Smooth muscle cell of the brain vasculature (primary cell): ENCODE results near the gene PTPRH.
"Not testable (repeated sequence)": the region's sequence is repeated elsewhere in the genome, so short reads cannot be mapped to it uniquely, and the experiment has no call there.

ENCODE experiments used
- DNase-seq: peaks from one replicate; pipeline ENCODE4 v3.0.0-alpha.2; 2012; ENCODE audit warnings: low read depth, low spot score

The PTPRH gene

DNA sequence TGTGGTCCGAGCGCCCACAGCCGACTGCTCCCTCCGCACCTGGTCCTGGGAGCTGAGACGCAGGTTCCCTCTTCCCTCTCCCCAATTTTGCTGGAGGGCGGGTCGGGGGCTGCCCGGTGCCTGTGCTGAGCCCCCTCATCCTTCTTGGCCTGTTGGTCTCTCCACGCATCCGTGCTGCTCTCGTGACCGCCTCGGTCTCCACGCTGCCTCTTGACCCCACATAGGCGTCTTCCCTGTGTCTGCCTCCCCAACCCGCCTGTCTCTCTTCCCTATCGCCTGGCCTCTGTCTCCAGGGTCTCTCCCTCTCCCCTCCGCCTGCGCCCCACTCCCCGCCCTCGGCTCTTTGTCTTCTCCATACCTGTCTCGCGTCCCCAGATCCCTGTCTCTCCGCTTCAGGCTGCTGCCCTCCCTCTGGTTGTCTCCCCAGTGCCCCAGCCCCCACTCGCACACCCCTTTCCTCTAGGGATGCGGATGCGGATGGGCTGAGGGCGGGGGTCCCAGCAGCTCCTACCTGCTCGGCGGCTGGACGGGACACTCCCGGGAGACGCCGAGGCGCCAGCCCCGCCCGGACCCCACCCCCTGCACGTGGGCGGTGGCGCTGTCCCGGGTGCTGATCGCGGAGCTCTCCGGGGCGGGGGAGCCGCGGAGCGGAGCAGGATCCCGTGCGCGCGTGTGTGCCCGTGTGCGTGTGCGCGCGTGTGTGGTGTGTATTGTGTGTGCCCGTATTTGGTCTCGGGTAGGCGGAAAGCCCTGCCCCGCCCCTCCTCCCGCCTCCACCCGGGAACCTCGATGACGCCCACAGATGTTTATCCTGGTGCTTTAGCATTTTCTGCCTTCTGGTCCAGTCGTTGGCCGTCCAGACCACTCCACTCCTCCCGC, 29.5 kb downstream of the PTPRH start, which contains the start of gene SYT5:
Gene SYT5, minus strand, starts transcription at position 684 of the 879 bp plus-strand sequence. CDS start 1,248 bp downstream, outside the sequence.
- no peak for DNase-seq

- DNase-seq = no peak
Observed at GRCh38 chr19:55178781-55179599, 30.3 kb downstream of the PTPRH start.

DNA sequence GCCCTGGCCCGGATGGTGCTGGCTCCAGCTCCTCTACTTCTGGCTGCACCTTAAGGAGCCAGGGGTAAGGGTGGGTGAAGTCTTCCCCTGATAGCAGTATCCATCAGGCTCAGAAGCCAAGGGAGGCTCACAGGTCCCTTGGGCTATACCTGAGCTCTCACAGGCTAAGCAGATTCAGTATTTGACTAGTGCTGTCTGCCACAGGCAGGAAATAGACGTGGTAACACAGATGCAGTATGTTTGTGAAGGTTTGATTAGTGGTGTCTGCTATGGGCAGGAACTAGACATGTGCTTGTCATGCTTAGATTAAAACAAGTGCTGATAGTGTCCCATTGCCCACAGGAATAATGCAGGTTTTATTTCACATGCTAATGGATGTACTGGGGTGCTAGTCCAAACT, 33.2 kb downstream of the PTPRH start:
- DNase-seq = no peak

- no peak for DNase-seq
Observed at GRCh38 chr19:55175117-55175867, 34.0 kb downstream of the PTPRH start.

GRCh38 chr19:55174425-55175116, 34.7 kb downstream of the PTPRH start:
- DNase-seq = no peak

- DNase-seq = no peak
Observed at GRCh38 chr19:55173714-55174409, 35.4 kb downstream of the PTPRH start.

DNA sequence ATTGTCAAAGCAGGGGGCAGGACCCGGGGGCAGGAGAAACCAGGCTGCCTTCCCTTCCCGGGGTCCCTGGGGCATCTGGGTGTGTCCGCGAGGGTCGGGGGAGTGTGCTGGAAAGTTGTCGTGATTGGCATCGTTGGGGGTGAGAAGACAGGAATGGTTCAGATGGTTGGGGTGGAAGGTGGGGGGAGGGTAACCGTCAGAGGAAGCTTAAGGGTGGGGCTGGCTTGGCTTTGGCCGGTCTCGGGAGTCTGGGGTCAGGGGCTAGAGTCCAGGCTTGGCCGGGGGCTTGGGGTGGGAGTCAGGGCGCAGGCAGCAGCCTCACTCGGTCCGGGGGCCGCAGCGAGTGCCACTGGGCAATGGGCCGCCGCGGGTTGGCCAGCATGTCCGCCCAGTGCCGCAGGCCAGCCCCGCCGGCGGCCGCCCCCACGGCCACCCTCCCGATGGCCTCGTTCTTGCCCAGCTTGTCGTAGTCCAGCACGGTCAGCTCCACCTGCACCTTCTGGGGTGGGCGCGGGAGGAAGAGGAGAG, 36.1 kb downstream of the PTPRH start:
- no peak for DNase-seq

GRCh38 chr19:55172741-55173140, 36.6 kb downstream of the PTPRH start:
- no peak for DNase-seq

GRCh38 chr19:55172318-55172717, 37.0 kb downstream of the PTPRH start:
- not testable (repeated sequence) for DNase-seq

GRCh38 chr19:55171440-55171839, 37.9 kb downstream of the PTPRH start:
- no peak for DNase-seq

GRCh38 chr19:55169136-55169535, 40.2 kb downstream of the PTPRH start:
- DNase-seq = no peak

DNA sequence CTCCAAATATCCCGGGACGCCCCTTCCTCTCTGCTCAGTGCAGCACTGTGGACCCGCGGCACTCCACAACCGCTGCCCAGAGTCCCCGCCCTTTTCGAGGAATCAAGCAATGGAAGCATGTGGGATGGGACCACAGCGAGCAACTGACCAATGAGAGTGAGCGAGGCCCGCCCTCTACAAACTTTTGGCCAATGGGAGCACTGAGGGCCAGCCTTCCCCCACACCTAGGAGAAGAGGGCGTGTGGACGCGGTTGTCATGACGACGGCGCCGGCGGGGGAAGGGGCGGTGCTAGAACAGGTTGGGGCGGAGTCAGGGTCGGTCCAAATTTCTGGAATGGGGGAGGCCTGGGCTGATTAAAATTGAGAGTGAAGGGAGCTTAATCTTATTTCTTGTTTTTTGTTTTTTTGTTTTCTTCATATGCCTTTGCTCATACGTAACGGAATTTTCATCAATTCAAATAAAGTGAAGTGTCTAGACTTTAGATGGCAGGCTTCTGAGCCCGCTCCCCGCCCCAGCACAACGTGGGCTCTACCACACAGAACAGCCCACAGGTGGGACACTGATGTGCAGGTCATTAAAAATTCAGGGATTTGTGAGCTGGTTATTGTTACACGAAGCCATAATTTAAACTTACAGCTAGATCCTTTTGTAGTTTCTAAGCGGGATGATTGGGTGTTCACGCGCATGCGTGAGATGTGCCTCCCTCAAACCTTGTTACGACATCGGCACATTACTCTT, 42.6 kb downstream of the PTPRH start, which contains the start of gene DNAAF3:
Gene DNAAF3, minus strand, starts transcription at position 84 of the 739 bp plus-strand sequence. CDS start 200 bp downstream, outside the sequence.
- DNase-seq = peak; percentile 91

GRCh38 chr19:55165952-55166529, 43.3 kb downstream of the PTPRH start:
- peak; percentile 33 for DNase-seq

- DNase-seq = no peak
Observed at GRCh38 chr19:55161571-55162322, 47.6 kb downstream of the PTPRH start.

DNA sequence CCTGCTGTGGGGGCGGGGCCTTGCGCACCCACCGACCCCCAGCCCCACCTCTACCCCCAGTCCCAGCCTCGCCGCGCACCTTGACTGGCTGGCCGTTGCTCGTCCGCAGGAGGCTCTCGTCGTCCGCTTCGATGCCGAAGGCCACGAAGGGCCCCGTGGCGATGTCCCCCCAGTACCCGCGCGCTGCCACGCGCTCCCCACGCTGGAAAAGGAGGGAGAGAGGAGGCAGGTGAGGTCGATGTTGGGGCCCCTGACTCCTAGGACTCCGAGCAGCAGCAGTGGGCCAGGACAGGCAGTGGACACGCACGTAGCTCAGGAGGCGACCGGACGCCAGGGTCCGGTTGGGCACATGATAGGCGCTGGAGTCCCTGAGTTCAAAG, 48.3 kb downstream of the PTPRH start:
- DNase-seq = no peak

GRCh38 chr19:55160128-55160985, 48.9 kb downstream of the PTPRH start:
- DNase-seq = peak; percentile 32
